Heart left ventricle (tissue), 16 donors: ENCODE results near the gene PYDC2. TPM values are rescaled to one million over a fixed set of nuclear protein-coding genes. Genes with fewer than 3 reads are reported as not detected.

Source experiments
- ATAC-seq, 4 donors: fragments of 200-7000 bp; cut with Tn5 transposase; one replicate each; pipeline ENCODE4 v1.9.1; 2020 to 2022; ENCODE audit warnings: moderate library complexity in 4 of 4, mild to moderate bottlenecking in 3 of 4, moderate number of reproducible peaks in 1 of 4
- DNase-seq, 5 donors: peaks; one replicate each; pipeline ENCODE4 v3.0.0-alpha.2; 2020
- H3K27ac ChIP-seq, 12 donors: fragments of 200-600 bp; sonication (generic) in 4 of 12; one replicate each; pipeline versions ENCODE4 v1.5.0 to v1.8.0; 2016 to 2022; ENCODE audit warnings: mild to moderate bottlenecking in 2 of 12
- H3K27me3 ChIP-seq, 9 donors: fragments of 200-600 bp; sonication (generic) in 2 of 9; one replicate each; pipeline versions ENCODE4 v1.5.1 to v1.8.0; 2016 to 2022; ENCODE audit warnings: mild to moderate bottlenecking in 3 of 9
- H3K36me3 ChIP-seq, 9 donors: fragments of 200-600 bp; sonication (generic) in 2 of 9; one replicate each; pipeline versions ENCODE4 v1.5.0 to v1.8.0; 2018 to 2022; ENCODE audit warnings: mild to moderate bottlenecking in 2 of 9
- H3K4me1 ChIP-seq, 12 donors: fragments of 200-600 bp; sonication (generic) in 4 of 12; one replicate each; pipeline versions ENCODE4 v1.5.0 to v1.8.0; 2016 to 2022; ENCODE audit warnings: mild to moderate bottlenecking in 3 of 12
- H3K4me3 ChIP-seq, 12 donors: fragments of 200-600 bp; sonication (generic) in 4 of 12; one replicate each; pipeline versions ENCODE4 v1.5.0 to v1.8.0; 2017 to 2022; ENCODE audit warnings: mild to moderate bottlenecking in 9 of 12, moderate library complexity in 4 of 12
- H3K9me3 ChIP-seq, 12 donors: fragments of 200-600 bp; sonication (generic) in 4 of 12; one replicate each; pipeline versions ENCODE4 v1.5.0 to v1.8.0; 2016 to 2022; ENCODE audit warnings: mild to moderate bottlenecking in 1 of 12
- CTCF ChIP-seq, 12 donors: fragments of 200-600 bp; sonication (generic) in 4 of 12; IDR thresholded peaks; one replicate each; pipeline versions ENCODE4 v1.5.0 to v1.8.0; 2018 to 2022; ENCODE audit warnings: antibody characterized with exemption in 12 of 12, mild to moderate bottlenecking in 5 of 12
- POLR2A ChIP-seq, 2 donors: fragments of 450-650 bp; IDR thresholded peaks; one replicate each; pipeline ENCODE4 v1.6.1; 2017; ENCODE audit warnings: antibody characterized with exemption in 2 of 2, mild to moderate bottlenecking in 2 of 2, moderate library complexity in 2 of 2
- WGBS, 4 donors: extraction: QIAGEN DNeasy Blood & Tissue Kit in 2 of 4; methylation state at CpG; one replicate each; pipeline versions ENCODE4 v1.1.5 to v1.1.7; 2013 to 2018; 5-methylcytosine and 5-hydroxymethylcytosine counted together
- intact Hi-C, 10 donors: fragments of 100-400 bp; cut with DNase I; formaldehyde crosslinking; loops; one replicate each; pipeline versions ENCODE4 v1.11.1 to v1.14.2; 2022
- polyA plus RNA-seq, 2 donors: library from polyadenylated mRNA; stranded (reverse); fragments of 200-250 nt; gene quantifications; one replicate each; pipeline ENCODE4 v1.2.3, GENCODE V29; 2013
- total RNA-seq, 9 donors: library from RNA; depleted of rRNA in 2 of 9; stranded (reverse); fragments of >200 nt in 2 of 9; fragmentation: NEBNext Ultra II Directional in 3 of 9; extraction: Animal tissue kit (Norgen Biotek cat#: 25700) in 3 of 9; gene quantifications; one replicate each; pipeline versions ENCODE4 v1.1.0 to v1.2.4, GENCODE V29; 2016 to 2023
- donor health status: ischemic (EF 13 %, LVEDD 7.1; RV severe dilation, severe dysfunction).
- donor health status: healthy with polysubstance abuse.
- donor health status: DM: no; HTN: yes; CAD: no.
- donor health status: DM: no; HTN: no; CAD: no.
- donor health status: ischemic (EF 25% LVEDD 6.9; RV normal size, moderate dysfunction).
- donor health status: ischemic (EF 25% LVEDD 5.7; RV mildly dilated, moderate dysfunction).
- donor health status: healthy.
- donor health status: DM: yes; HTN: yes; CAD: no.
- donor health status: ischemic (EF 35%, LVEDD 5.7; RV mildly dilated, moderate dysfunction).
- donor health status: nonischemic (EF 11% LVEDD 7.7; RV severe dilation, severe dysfunction).
- donor health status: DM: yes; HTN: yes; CAD: no.
- donor health status: PGD.
- donor health status: ischemic (EF 29% LVEDD 5.4; RV normal size, mild dysfunction).
- donor health status: nonischemic (EF 23%, LVEDD 6.1; RV moderate dilation, normal function).

The PYDC2 gene
- total and polyA plus RNA-seq, 11 donors = not detected

- Histone ChIP-seq H3K27me3 (no peaks in the 10 kb centered on the region), H3K4me3 (no peak overlapping the region), H3K27ac (no peak overlapping the region), H3K36me3 (no peaks in the 10 kb centered on the region), H3K9me3 (peaks cover 0 to 13% (median 0%) of the 10 kb centered on the region in 12 donors), H3K4me1 (no peaks in the 10 kb centered on the region)
- TF ChIP-seq CTCF (IDR thresholded peaks at IDR 0.05) = no peak
- no peak for TF ChIP-seq POLR2A (IDR thresholded peaks at IDR 0.05)
- WGBS, 4 donors = 89 to 100% (median 95%) methylated on average over 3 of the region's 3 CpGs
- DNase-seq = no peak
- ATAC-seq = no peak
- intact Hi-C loops = no loop called here
These were observed 23.5 kb downstream of the PYDC2 start for GRCh38 chr3:191484461-191484860.

DNA sequence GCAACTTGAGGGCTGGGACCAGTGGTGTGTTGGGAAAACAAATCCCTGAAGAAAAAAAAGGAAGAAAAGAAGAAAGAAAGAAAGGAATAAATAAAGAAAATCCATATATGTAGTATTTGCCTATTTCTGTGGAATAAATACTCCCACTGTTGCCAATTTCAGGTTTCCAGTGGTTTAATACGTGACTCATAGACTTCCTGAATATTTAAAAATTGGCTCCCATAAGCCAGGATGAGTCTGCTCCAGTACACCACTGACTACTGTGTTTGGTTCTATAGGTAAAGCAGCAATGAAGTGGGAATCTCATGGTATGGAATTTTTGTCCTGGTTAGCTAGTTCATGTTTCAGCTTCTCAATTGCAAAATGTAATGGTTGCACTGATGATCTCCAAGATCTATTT lies 31.6 kb downstream of the PYDC2 start:
- no peak overlapping the region for H3K27ac ChIP-seq
- no peak overlapping the region for H3K4me3 ChIP-seq
- TF ChIP-seq CTCF (IDR thresholded peaks at IDR 0.05) (no peak), POLR2A (IDR thresholded peaks at IDR 0.05) (no peak)
- no peak for ATAC-seq
- H3K9me3 ChIP-seq = peaks cover 0 to 3% (median 0%) of the 10 kb centered on the region in 12 donors
- 44 to 81% (median 61%) methylated on average over 1 of the region's 1 CpG for WGBS, 4 donors
- H3K4me1 ChIP-seq = no peaks in the 10 kb centered on the region
- intact Hi-C loops = no loop called here
- no peak for DNase-seq
- H3K27me3 ChIP-seq = no peaks in the 10 kb centered on the region
- H3K36me3 ChIP-seq = no peaks in the 10 kb centered on the region

DNA sequence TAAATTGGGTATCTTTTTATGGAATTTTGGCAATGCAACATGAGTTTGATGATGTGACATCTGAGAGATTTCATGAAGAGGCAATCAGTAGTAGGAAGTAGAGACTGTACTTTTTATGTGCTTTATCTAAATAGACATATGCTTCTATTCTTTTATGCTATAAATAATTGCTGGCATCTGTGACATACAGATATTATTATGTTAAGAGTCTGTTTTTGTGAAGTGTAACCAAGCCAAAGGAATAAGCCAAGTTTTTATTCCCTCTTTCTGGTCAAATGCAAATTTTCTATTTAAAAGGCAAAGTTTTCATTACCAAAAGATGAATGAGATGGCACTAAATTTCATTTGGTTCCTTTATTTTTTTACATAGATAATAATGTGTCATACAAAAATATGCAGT lies 32.4 kb downstream of the PYDC2 start:
- Histone ChIP-seq H3K27me3 (no peaks in the 10 kb centered on the region), H3K27ac (no peak overlapping the region), H3K4me3 (no peak overlapping the region), H3K36me3 (no peaks in the 10 kb centered on the region), H3K9me3 (no peaks in the 10 kb centered on the region), H3K4me1 (no peaks in the 10 kb centered on the region)
- intact Hi-C loops = no loop called here
- ATAC-seq (no peak), DNase-seq (no peak)
- TF ChIP-seq CTCF (IDR thresholded peaks at IDR 0.05) = no peak
- no peak for TF ChIP-seq POLR2A (IDR thresholded peaks at IDR 0.05)

GRCh38 chr3:191499307-191500080 lies 38.5 kb downstream of the PYDC2 start:
- TF ChIP-seq CTCF (IDR thresholded peaks at IDR 0.05) (no peak), POLR2A (IDR thresholded peaks at IDR 0.05) (no peak)
- peaks cover 0 to 10% (median 0%) of the 10 kb centered on the region in 12 donors for H3K4me1 ChIP-seq
- H3K27ac ChIP-seq = no peak overlapping the region
- H3K36me3 ChIP-seq = no peaks in the 10 kb centered on the region
- intact Hi-C loops = no loop called here
- H3K9me3 ChIP-seq = no peaks in the 10 kb centered on the region
- 18 to 28% (median 22%) methylated on average over 20 of the region's 20 CpGs for WGBS, 4 donors
- no peaks in the 10 kb centered on the region for H3K27me3 ChIP-seq
- ATAC-seq (peak in 1 of 4 donors; percentile 64), DNase-seq (peak; percentile 20 to 73 (median 48))
- peak overlapping the region in 8 of 12 donors; percentile 4 to 35 (median 23) for H3K4me3 ChIP-seq
